ENCODE data around the gene ATP4B. TPM values are rescaled to one million over a fixed set of nuclear protein-coding genes. Genes with fewer than 3 reads are reported as not detected.

ATP4B gene
- polyA plus RNA-seq, 1 of the 3 experiments (the other 2 are of a cell fraction) = not detected

- H3K9ac ChIP-seq = no peak overlapping the region
- no peaks in the 10 kb centered on the region; a peak in 1 of 4 replicates for H3K4me1 ChIP-seq (ENCODE audit: control insufficient read depth in 1 of 2, insufficient read depth in 2 of 2, low read depth in 1 of 2, low read length in 1 of 2)
- no peaks in the 10 kb centered on the region for H4K20me1 ChIP-seq (ENCODE audit: insufficient read depth)
- peaks cover 14% of the 10 kb centered on the region; the same call in 1 of the 2 replicates for H3K9me3 ChIP-seq
- TF ChIP-seq TEAD4 (IDR thresholded peaks at IDR 0.05; ENCODE audit: borderline replicate concordance, insufficient read depth) = no peak
- no peak for TF ChIP-seq NFIC (IDR thresholded peaks at IDR 0.05; ENCODE audit: borderline replicate concordance)
- TF ChIP-seq GATA2 (CRISPR knock-in tag; IDR thresholded peaks at IDR 0.05) = no peak
- TF ChIP-seq CHD2 (IDR thresholded peaks at IDR 0.05; ENCODE audit: low read length, partially characterized antibody) = no peak
- no peak for TF ChIP-seq SMC3 (IDR thresholded peaks at IDR 0.05; ENCODE audit: low read depth, low read length)
- no peak for TF ChIP-seq FOXJ3 (CRISPR knock-in tag; IDR thresholded peaks at IDR 0.05)
- H3K36me3 ChIP-seq (replicated peaks in 1 of 2; ENCODE audit: control insufficient read depth in 1 of 2, insufficient read depth in 2 of 2, low read length in 1 of 2) = no peaks in the 10 kb centered on the region
- ChIA-PET CTCF (no interaction called here), POLR2A (no interaction called here)
- no peaks in the 10 kb centered on the region for H3K79me2 ChIP-seq (ENCODE audit: insufficient read depth)
- no peak for DNase-seq
- no peaks in the 10 kb centered on the region for H3F3A ChIP-seq (replicated peaks; ENCODE audit: insufficient read depth)
- whole genome bisulfite sequencing (ENCODE audit: low lambda C conversion rate) = 76% methylated on average over 8 of the region's 8 CpGs
- H3K9me2 ChIP-seq = no peaks in the 10 kb centered on the region
- no peak overlapping the region for H3K4me3 ChIP-seq (ENCODE audit: low read depth in 2 of 2, low read length in 1 of 2)
- no peak overlapping the region for H2AFZ ChIP-seq (ENCODE audit: low read depth)
- no peak overlapping the region for H3K4me2 ChIP-seq
- H3K27ac ChIP-seq (ENCODE audit: low read depth in 2 of 2, low read length in 1 of 2) = no peak overlapping the region
- H3K27me3 ChIP-seq (ENCODE audit: insufficient read depth) = no peaks in the 10 kb centered on the region
These were observed 1.3 kb upstream of the ATP4B start for GRCh38 chr13:113659337-113659736.

GRCh38 chr13:113658836-113659235 lies 838 bp upstream of the ATP4B start:
- no peak overlapping the region for H3K27ac ChIP-seq (ENCODE audit: low read depth in 2 of 2, low read length in 1 of 2)
- no peaks in the 10 kb centered on the region for H3F3A ChIP-seq (replicated peaks; ENCODE audit: insufficient read depth)
- WGBS (ENCODE audit: low lambda C conversion rate) = 56% methylated on average over 3 of the region's 14 CpGs
- no peak overlapping the region for H3K9ac ChIP-seq
- H3K4me1 ChIP-seq (ENCODE audit: control insufficient read depth in 1 of 2, insufficient read depth in 2 of 2, low read depth in 1 of 2, low read length in 1 of 2) = peaks cover 0 to under 1% of the 10 kb centered on the region in 2 experiments; a peak in 1 of 4 replicates
- H2AFZ ChIP-seq (ENCODE audit: low read depth) = no peak overlapping the region
- H3K4me3 ChIP-seq (ENCODE audit: low read depth in 2 of 2, low read length in 1 of 2) = no peak overlapping the region
- no peak for DNase-seq
- no peaks in the 10 kb centered on the region for H3K9me2 ChIP-seq
- no peaks in the 10 kb centered on the region for H4K20me1 ChIP-seq (ENCODE audit: insufficient read depth)
- peaks cover 14% of the 10 kb centered on the region; the same call in 1 of the 2 replicates for H3K9me3 ChIP-seq
- no peak overlapping the region for H3K4me2 ChIP-seq
- ChIA-PET CTCF (no interaction called here), POLR2A (no interaction called here)
- TF ChIP-seq FOSL2 (IDR thresholded peaks at IDR 0.05; ENCODE audit: borderline replicate concordance, low read depth) = no peak
- no peak for TF ChIP-seq TAF1 (IDR thresholded peaks at IDR 0.05; ENCODE audit: borderline replicate concordance, low read depth, low read length)
- no peak for TF ChIP-seq CTCF (IDR thresholded peaks at IDR 0.05)
- no peak for TF ChIP-seq RFX5 (IDR thresholded peaks at IDR 0.05; ENCODE audit: low read length)
- no peak for TF ChIP-seq IRF3 (IDR thresholded peaks at IDR 0.05; ENCODE audit: low read depth, low read length)
- TF ChIP-seq, protein P1, sequence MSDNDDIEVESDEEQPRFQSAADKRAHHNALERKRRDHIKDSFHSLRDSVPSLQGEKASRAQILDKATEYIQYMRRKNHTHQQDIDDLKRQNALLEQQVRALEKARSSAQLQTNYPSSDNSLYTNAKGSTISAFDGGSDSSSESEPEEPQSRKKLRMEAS (IDR thresholded peaks at IDR 0.05; ENCODE audit: low read depth) = no peak
- TF ChIP-seq, protein P2, sequence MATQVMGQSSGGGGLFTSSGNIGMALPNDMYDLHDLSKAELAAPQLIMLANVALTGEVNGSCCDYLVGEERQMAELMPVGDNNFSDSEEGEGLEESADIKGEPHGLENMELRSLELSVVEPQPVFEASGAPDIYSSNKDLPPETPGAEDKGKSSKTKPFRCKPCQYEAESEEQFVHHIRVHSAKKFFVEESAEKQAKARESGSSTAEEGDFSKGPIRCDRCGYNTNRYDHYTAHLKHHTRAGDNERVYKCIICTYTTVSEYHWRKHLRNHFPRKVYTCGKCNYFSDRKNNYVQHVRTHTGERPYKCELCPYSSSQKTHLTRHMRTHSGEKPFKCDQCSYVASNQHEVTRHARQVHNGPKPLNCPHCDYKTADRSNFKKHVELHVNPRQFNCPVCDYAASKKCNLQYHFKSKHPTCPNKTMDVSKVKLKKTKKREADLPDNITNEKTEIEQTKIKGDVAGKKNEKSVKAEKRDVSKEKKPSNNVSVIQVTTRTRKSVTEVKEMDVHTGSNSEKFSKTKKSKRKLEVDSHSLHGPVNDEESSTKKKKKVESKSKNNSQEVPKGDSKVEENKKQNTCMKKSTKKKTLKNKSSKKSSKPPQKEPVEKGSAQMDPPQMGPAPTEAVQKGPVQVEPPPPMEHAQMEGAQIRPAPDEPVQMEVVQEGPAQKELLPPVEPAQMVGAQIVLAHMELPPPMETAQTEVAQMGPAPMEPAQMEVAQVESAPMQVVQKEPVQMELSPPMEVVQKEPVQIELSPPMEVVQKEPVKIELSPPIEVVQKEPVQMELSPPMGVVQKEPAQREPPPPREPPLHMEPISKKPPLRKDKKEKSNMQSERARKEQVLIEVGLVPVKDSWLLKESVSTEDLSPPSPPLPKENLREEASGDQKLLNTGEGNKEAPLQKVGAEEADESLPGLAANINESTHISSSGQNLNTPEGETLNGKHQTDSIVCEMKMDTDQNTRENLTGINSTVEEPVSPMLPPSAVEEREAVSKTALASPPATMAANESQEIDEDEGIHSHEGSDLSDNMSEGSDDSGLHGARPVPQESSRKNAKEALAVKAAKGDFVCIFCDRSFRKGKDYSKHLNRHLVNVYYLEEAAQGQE (IDR thresholded peaks at IDR 0.05; ENCODE audit: low read depth, low read length) = no peak
- no peak for TF ChIP-seq RCOR1 (IDR thresholded peaks at IDR 0.05; ENCODE audit: low read length)
- no peaks in the 10 kb centered on the region for H3K36me3 ChIP-seq (replicated peaks in 1 of 2; ENCODE audit: control insufficient read depth in 1 of 2, insufficient read depth in 2 of 2, low read length in 1 of 2)
- H3K27me3 ChIP-seq (ENCODE audit: insufficient read depth) = no peaks in the 10 kb centered on the region
- no peaks in the 10 kb centered on the region for H3K79me2 ChIP-seq (ENCODE audit: insufficient read depth)
